Stimulated activated CD4-positive, alpha-beta T cell treated with anti-CD3 and anti-CD28 coated beads, Interleukin-1b, Interleukin-23, amount 100 ng/mL, for 4 hours (primary cell): ENCODE results near the gene TMX4.
A peak's percentile ranks its signal among the peaks of the same experiment; 100 is the strongest.

Experiments
- DNase-seq, 2 donors: peaks; one replicate each; pipeline ENCODE4 v3.0.0-alpha.2; 2020; ENCODE audit warnings: low read depth in 2 of 2

The TMX4 gene

DNA sequence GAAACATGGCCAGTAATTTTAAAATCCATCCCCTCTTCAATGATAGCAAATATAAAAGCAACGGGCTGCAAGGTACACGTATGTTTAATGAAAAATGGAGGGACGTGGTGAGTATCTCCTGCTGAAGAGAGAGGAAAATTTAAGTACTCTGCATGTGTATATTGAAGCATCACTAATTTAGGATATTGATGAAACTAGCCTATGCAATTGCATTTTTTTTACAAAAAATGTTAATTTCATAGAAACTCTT, 362 bp upstream of the TMX4 start:
- DNase-seq: no peak

GRCh38 chr20:8018958-8019245, 659 bp downstream of the TMX4 start:
- DNase-seq: peak; percentile 54 to 55

DNA sequence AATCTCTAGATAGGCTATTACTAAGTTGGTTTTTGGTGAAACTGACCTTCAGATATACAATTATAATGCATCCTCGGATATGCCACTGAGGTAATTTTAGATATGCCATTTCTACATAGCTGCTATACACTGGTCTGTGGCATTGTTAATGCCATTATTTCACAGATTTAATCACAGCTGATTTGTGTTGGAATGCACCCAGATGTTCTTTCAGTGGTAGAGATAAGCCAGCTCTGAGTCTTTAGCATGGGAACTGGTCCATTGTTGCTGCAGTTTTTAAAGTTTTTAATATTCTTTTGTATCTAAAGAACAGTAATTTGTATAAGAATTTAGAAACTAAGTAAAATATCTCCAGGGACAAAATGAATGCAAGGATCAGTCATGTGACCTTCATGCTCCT, 6.8 kb downstream of the TMX4 start:
- no peak for DNase-seq

GRCh38 chr20:8008733-8009132, 10.8 kb downstream of the TMX4 start:
- DNase-seq: no peak

- DNase-seq: no peak
Measured at GRCh38 chr20:8007490-8007889, 12.1 kb downstream of the TMX4 start.

GRCh38 chr20:8005575-8006366, 13.8 kb downstream of the TMX4 start:
- no peak for DNase-seq

- no peak for DNase-seq
Measured at GRCh38 chr20:8005033-8005432, 14.5 kb downstream of the TMX4 start.

GRCh38 chr20:8002056-8002455, 17.5 kb downstream of the TMX4 start:
- no peak for DNase-seq

GRCh38 chr20:8000796-8001195, 18.8 kb downstream of the TMX4 start:
- DNase-seq: no peak

DNA sequence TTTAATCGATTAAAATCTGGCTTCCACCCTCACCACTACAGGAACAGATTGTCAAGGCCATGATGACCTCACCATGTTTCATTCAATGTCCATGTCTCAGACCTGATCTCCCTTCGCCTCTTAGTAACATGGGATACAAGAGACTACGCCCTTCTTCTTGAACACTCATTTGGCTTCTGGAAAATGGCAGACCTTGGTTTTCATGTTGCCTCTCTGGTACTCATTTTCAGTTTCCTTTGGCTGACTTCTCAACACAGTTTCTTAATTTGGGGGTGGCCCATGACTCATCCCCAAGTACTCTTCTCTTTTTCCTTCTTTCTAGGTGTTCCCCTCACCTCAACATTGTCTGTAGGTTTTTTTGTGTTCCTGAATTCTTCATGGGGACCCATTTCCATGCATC, 22.7 kb downstream of the TMX4 start:
- no peak for DNase-seq

GRCh38 chr20:7994809-7995208, 24.8 kb downstream of the TMX4 start:
- DNase-seq: no peak

GRCh38 chr20:7993703-7994102, 25.9 kb downstream of the TMX4 start:
- DNase-seq: no peak

- no peak for DNase-seq
Measured at GRCh38 chr20:7993238-7993637, 26.3 kb downstream of the TMX4 start.

DNA sequence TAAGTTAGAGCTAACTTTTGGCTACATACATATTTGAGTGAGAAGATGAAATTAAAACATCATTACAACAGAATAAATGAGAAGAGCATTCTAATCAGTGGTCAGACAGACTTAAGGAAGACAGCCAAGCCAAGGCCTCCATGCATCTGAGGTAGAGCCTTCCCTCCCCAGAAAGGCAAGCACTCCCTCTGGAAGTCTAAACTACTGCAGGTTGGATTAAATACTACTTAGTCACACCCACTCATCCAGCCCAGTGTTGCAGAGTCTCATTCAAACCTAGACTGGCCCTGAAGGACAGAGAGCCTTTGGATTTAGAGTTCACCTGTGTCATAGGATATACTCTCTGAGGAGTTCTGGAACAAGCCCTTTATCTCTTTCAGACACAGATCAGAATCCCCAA, 29.2 kb downstream of the TMX4 start:
- no peak for DNase-seq

DNA sequence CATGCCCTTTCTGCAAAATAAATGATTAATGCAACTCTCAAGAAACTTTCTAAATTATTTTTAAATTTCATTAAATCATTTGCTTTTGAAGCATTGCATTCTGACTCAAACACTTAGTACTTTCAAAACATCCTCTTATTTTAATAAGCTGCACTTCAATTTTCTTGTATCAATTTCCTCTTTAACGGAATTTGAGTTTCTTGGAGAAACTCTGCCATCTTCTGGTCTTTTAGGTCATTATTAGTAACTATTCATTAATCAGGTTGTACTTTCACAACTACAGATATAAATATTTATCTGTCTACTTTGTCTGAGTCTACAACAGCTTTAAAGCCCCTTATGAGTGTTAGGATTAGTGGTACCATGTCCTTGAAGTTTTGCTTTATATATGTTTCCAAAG, 30.2 kb downstream of the TMX4 start:
- no peak for DNase-seq

DNA sequence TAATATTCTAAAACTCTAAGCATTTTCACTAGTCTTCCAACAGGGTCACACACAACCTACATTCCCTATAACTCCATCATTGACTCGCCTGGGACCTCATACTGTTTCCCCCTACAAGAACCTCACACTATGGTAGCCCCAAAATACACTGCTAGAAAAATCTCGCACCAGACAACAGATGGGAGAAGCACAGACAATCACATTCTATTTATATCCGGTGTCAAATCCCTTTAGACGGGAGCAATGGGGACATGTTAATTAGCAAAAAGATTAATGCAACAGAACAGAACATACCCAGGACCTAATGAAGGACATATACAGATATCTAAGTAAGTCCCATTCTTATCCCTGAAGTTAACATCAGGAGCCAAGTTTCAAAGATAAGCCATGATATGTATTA, 33.6 kb downstream of the TMX4 start:
- no peak for DNase-seq

- no peak for DNase-seq
Measured at GRCh38 chr20:7984192-7984591, 35.4 kb downstream of the TMX4 start.

- no peak for DNase-seq
Measured at GRCh38 chr20:7981374-7981773, 38.2 kb downstream of the TMX4 start.

DNA sequence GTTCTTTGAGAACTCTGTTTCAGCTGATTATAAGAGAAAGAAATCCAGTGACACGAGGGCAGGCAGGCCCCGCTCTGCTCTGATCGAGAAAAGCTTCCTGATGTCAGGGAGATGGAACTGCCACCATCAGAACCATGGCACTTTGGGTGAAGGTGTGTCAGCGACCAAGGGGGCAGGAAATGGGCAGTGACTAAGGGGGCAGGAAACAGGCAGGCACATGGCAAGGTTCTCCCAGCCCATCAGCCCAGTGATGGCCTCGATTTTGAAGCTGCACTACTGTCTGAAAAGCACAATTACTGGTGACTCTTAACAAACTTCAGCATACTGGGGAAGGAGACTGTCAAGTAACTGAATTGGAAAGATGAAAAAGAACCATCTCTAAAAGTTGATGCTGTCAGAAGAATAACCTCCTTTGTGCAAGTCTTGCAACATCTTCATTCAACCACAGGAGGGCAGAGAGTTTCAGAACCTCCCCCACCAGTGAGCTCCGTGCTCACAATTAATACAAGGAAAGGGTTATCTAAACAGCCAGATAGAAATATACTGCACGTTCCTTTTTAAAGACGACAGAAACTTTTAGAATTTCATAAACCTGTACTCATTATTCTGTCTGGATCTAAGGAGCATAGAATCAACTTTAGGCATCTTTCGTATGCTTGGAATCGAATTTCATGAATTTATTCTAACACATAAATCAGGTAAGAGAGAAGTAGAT, 39.1 kb downstream of the TMX4 start:
- DNase-seq: no peak

DNA sequence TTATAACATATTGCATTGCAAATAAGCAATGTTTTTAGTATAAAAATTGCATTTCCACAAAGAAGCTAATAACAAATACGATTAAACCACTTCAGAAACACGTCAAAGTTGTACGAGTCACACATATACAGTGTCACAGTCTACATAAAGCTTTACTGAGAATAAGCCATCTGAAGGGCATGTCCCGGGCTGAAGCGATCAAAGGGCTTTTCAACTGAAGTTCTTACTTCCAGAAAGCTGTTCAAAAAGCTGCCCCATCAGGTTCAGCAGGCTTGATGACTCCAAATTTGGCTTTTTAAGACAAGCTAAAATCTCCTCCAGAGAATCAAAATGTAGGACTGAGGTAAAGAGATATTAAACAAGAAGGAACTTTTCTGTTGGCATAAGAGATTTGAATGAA, 41.9 kb downstream of the TMX4 start:
- DNase-seq: no peak

GRCh38 chr20:7975851-7976414, 43.6 kb downstream of the TMX4 start:
- DNase-seq: no peak

DNA sequence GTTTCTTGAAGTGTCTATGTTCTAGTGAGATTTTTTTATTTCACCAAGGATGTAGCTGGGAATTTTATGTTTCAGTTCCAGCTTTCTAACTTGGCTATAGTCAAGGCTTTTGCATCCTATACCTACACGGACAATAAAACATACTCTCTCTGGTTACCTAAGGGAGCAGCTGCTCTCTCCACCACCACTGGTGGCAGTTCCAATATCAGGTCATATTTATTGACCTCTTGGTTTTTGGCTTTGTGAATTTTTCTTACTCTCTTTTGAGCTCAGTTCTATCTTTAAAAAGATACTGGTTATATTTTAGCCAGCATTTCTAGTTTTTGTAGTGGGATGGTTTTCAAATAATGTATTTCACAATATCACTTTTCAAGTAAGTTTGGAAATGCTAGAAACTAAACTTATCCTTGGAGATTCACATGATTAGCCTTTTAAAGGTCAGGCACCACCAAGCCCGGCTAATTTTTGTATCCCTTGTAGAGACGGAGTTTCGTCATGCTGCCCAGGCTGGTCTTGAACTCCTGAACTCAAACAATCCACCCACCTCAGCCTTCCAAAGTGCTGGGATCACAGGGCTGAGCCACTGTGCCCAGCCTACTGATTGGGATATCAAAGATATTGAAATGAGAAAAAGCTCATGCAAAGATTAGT, 44.7 kb downstream of the TMX4 start:
- no peak for DNase-seq
